ENCODE results near the gene TRIB2.

GRCh38 chr2:12771154-12771553, 54.4 kb downstream of the TRIB2 start:
- TF ChIP-seq POLR2A (IDR thresholded peaks at IDR 0.05) = no peak
- no peak for TF ChIP-seq CTCF (IDR thresholded peaks at IDR 0.05)
- TF ChIP-seq EP300 (IDR thresholded peaks at IDR 0.05) = no peak

Measured in tibial nerve (tissue), 4 donors.